IPS-NIHi7 (cell line): ENCODE measurements around the gene MRPS18A.

Experiments used
- DNase-seq: peaks from one replicate; pipeline ENCODE4 v3.0.0; 2012; ENCODE audit warnings: mixed read lengths; ENCODE audit errors: extremely low spot score

The MRPS18A gene

DNA sequence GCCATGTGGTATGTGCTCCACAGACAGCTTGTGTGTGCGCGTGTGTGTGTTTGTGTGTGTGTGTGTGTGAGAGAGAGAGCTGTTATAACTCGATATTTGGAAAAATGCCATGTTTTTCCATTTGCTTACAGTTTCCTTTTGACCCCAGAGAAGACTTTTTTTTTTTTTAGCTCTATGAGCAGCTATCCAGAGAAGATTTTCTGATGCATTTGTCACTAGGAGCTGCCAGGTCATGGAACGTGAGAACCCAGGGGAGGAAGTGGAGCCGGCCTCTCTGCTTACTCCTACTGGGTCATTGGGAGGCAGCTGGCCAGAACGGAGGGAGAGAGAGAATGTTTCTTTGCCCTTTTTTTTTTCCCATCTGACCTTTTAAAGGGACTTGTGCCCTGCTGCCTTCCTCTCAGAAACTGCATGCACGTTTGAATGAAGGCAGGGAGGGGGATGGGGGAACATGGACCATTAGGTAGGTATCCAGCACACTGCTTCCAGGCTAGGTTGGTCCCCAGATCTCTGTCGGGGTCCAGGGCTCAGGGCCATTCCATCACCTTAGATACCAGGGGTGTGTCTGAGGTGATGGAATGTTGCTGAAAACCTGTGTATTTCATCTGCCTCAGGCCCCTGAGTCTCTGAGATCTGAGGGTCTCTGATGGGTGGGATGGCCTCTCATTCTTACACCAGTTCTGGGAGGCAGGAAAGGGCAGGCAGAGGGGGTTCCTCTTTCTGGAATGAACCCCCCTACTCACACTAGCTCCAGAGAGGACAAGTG, 11.2 kb upstream of the MRPS18A start:
- no peak for DNase-seq

- DNase-seq, result no peak
These were observed 9.8 kb upstream of the MRPS18A start for GRCh38 chr6:43697421-43697820.

- DNase-seq, result no peak
These were observed 8.3 kb upstream of the MRPS18A start for GRCh38 chr6:43695967-43696291.

DNA sequence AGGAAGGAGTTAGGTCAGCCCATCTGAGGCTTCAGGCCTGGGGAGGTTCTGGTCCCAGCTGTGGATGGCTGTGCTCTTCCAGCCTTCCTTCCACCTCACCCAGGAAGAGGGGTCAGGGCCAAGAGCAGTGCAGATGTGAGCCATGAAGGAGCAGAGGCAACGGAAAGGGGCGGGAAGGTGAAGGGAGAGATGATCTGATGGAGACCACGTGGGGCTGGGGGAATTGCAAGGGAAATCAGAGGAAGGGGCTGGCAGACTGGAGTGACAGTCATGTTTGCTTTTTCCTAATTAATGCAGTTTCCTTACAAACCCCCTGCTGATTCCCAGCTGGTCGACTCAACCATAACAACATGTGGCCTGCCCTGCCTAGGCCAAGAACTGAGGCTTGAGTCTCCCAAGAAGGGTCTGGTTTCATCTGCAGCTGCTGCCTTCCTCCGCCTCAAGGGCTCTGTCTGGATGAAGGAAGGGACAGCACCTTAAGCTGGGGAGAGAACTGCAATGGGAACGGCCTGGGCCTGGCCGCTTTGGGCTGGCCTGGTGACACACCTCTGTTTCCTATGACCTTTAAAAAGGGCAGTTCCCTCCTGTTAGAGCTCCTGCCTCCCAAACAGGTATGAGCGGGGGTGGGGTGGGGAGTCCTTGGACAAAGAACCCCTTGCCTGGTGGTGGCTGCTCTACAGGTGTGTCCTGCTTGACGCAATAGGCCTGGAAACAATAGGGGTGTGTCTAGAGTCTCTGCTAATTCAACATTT, 7.8 kb upstream of the MRPS18A start:
- peak; percentile 45 for DNase-seq

GRCh38 chr6:43689421-43689820, 1.8 kb upstream of the MRPS18A start:
- DNase-seq, result no peak

GRCh38 chr6:43687079-43687436, 533 bp downstream of the MRPS18A start:
- DNase-seq, result no peak

DNA sequence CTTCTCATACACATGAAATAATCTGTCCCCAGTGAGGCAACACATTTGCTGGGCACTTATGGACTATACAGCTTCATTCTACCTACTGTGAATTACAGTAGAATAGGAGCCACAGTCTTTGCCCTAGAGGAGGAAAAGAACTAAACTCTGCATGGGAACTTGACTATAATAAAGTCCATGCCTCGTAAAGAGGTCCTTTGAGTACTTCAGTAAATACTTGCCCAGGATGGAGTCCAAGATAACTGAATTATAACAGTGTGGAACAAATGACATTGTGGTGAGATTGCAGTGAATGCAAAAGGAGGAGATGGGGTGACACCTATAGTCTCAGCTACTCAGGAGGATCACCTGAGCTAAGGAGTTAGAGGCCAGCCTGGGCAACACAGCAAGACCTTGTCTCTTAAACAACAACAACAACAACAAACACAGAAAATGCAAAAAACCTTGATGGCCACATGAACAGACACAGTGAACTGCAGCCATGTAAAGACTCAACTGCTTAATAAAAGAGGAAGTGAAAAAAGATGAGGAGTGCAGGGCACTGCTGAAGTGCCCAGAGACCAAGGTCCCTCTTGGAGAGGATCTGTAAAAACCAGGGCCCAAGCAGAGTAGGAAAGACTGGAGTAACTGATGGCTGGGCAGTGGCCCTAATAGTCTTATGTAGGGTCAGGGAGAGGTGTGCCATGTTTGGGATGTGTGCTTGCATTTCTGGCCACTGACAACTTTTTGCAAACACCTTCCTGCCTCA, 3.7 kb downstream of the MRPS18A start:
- DNase-seq, result no peak

GRCh38 chr6:43682724-43683429, 4.7 kb downstream of the MRPS18A start:
- no peak for DNase-seq

DNA sequence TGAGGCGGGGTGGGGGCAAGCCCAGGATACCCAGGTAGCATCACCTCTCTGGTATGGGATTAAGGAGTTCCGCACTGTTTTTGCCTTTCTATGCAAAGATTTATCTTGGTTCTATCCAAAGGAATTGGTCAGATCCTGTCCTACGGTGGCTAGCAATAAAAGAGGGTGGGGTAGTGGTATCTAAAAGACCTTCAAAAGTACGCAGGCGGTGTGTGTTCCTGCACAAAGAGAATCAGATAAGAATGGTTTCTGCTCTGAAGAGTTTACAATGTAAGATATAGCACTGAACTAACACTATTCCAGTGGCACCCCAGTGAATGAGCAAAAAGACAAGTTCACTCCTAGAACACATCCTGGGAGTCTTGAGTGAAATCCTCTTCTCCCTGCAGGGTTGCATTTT, 6.3 kb downstream of the MRPS18A start:
- DNase-seq, result no peak

GRCh38 chr6:43680308-43681200, 7.0 kb downstream of the MRPS18A start:
- no peak for DNase-seq

DNA sequence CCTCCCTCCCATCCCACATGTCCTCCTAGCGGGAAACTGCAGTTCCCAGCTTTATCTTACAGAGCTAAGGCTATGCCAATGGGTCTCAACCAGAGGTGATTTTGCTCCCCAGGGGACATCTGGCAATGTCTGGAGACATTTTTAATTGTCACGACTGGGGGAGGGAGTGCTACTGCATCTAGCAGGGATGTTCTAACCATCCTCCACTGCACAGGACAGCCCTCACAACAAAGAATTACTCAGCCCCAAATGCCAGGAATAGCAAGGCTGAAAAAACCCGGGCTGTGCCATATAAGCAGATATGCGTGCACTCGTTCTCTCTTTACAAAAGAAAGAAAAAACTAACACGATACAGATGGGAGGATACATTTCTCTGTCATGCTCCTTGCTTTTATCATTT, 8.5 kb downstream of the MRPS18A start:
- no peak for DNase-seq

GRCh38 chr6:43678341-43678740, 9.2 kb downstream of the MRPS18A start:
- DNase-seq, result no peak

DNA sequence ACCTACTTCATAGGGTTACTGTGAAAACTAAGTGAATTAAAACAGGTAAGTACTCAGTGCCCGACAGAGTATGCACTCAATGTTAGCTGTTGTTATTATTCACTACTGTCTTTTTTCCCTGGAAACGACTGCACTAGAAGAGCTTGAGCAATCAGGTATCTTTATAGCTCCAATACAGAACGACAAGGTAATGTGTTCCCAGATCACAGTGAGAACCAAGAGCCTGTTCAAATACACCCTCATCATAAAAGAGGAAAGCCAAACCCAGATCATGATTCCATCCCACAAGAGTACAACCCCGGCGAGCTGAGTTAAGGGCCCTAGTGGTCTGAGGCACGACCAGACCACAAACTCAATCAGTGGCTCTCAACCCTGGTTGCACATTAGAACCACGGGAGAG, 9.8 kb downstream of the MRPS18A start:
- DNase-seq, result no peak

DNA sequence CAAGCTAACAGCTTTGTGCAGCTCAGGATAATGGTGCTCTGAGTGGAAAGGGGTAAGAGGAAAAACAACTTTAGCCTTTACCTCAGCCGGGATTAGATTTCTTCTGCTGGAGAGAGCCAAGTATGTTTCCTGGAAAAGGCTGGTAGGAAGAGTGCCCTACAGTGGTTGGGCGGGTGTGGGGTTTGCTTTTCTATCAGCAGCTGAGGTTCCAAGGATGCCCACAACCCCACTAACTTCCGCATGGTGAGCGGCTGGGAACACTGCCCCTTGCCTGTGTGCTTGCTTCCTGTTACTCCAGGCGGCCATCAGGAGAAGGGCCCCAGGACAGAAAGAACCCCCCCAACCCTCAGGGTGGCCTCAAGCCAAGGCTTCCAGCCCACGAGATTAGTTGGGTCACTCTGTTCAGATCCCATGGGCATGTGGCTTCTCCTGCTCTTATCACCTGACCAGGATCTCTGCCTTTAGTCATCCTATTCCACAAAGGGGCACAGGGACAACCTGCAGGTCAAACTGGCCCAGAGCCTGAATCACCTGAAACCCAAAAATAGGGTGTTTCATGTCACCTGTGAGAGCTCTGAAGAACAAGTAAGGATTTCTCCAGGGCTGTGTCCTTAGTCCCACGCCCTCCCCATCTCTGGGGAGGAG, 10.5 kb downstream of the MRPS18A start:
- no peak for DNase-seq

- DNase-seq, result no peak
These were observed 12.7 kb downstream of the MRPS18A start for GRCh38 chr6:43674921-43675320.

- no peak for DNase-seq
These were observed 13.3 kb downstream of the MRPS18A start for GRCh38 chr6:43674291-43674690.

DNA sequence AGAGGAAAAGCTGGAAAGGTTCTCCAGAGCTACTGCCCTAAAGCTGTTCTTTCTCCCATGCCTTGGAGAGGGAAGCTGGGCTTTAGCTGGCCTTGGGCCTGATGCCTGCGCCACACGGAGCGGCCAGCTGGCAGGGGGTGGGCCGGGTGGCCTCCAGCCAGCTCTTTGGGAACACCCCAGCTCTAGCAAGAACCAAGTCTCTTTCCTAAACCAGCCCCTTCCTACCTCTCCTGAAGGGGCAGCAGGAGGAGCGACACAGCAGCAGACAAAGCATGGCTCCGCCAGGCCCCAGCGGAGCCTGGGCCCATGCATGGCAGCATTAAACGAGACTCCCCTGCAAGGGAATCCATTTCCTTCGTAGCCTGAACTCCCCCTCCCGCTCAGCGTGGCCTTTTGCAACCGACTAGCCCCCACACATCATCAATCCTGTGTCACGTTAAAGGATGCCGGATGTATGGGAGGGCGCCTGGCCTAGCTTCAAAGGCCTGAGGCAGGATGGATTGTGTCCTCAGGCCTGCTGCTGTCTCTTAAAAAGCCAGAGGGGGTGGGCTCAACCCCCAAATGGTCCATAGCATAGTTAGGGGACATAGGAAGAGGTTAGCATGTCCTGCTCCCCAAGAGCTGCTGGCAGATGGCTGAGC, 14.0 kb downstream of the MRPS18A start:
- DNase-seq, result no peak

DNA sequence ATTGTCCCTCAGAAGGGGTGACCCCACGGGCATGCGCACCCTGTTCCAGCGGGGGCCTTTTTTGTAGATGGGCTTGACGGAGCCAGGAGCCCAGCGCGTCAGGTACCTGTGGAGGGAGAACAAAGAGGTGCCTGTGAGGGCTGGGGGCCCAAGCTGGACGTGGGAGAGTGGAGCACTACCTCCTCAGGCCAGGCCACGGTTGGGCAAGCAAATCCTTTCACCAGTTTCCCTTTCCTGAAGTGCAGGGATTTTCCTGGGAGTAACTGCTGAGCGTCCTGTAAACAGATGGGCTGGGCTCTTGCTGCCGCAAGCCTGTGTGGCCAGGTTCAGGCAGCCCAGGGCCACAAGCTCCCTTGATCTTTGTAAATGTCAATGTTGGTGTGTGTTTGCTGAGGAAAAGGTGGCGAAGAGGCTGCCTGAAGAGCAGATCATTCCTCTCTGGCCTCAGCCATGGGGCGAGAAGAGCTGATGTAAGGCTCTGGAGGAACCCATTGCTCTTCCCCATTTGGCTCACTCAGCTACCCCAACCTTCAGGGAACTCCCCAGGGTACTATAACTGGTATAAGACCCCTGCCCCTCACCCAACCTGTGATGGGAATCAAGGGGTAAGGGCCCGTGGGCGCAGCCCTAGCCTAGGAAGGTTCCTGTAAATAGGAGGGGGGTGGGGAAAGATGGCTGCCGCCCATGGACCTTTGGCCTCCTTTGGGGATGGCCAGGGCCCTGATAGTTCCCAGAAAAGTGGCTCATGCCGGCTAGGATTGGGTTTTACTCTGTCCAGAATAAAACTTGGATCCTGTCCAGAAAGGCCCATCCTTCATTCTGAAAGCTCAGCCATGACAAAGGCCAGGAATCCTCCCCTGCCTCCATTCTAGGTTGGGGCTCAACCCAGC, 15.5 kb downstream of the MRPS18A start:
- DNase-seq, result no peak
